Raji (cell line): ENCODE results near the gene EPB41.

Experiments used
- POLR2A ChIP-seq: IDR thresholded peaks from 2 replicates; pipeline ENCODE4 v1.6.1; 2011; ENCODE audit warnings: low read depth, low read length, control low read depth; ENCODE audit not compliant: insufficient read depth

The EPB41 gene

GRCh38 chr1:29043274-29043965, 129.1 kb downstream of the EPB41 start:
- no peak for TF ChIP-seq POLR2A

GRCh38 chr1:29044010-29044409, 129.6 kb downstream of the EPB41 start:
- no peak for TF ChIP-seq POLR2A

- no peak for TF ChIP-seq POLR2A
Observed at GRCh38 chr1:29047142-29047541, 132.8 kb downstream of the EPB41 start.

GRCh38 chr1:29050166-29050565, 135.8 kb downstream of the EPB41 start:
- no peak for TF ChIP-seq POLR2A

GRCh38 chr1:29052100-29052499, 137.7 kb downstream of the EPB41 start:
- no peak for TF ChIP-seq POLR2A

GRCh38 chr1:29052941-29053340, 138.6 kb downstream of the EPB41 start:
- no peak for TF ChIP-seq POLR2A

- TF ChIP-seq POLR2A = no peak
Observed at GRCh38 chr1:29055160-29055559, 140.8 kb downstream of the EPB41 start.

- no peak for TF ChIP-seq POLR2A
Observed at GRCh38 chr1:29056256-29056655, 141.9 kb downstream of the EPB41 start.

- no peak for TF ChIP-seq POLR2A
Observed at GRCh38 chr1:29057700-29058099, 143.3 kb downstream of the EPB41 start.

GRCh38 chr1:29062157-29062942, 148.0 kb downstream of the EPB41 start:
- TF ChIP-seq POLR2A = no peak

GRCh38 chr1:29064064-29064463, 149.7 kb downstream of the EPB41 start:
- no peak for TF ChIP-seq POLR2A

- no peak for TF ChIP-seq POLR2A
Observed at GRCh38 chr1:29077155-29077554, 162.8 kb downstream of the EPB41 start.

- no peak for TF ChIP-seq POLR2A
Observed at GRCh38 chr1:29081201-29081600, 166.8 kb downstream of the EPB41 start.

GRCh38 chr1:29082519-29082918, 168.2 kb downstream of the EPB41 start:
- no peak for TF ChIP-seq POLR2A

- no peak for TF ChIP-seq POLR2A
Observed at GRCh38 chr1:29083317-29084195, 169.2 kb downstream of the EPB41 start.

- no peak for TF ChIP-seq POLR2A
Observed at GRCh38 chr1:29084196-29084521, 169.8 kb downstream of the EPB41 start.

- no peak for TF ChIP-seq POLR2A
Observed at GRCh38 chr1:29090937-29091618, 176.7 kb downstream of the EPB41 start.
